Duodenal mucosa (tissue), 2 donors: ENCODE data around the gene GINS1.

ENCODE experiments used
- H3K27ac ChIP-seq: one replicate; pipeline ENCODE4 v1.7.0; 2013; ENCODE audit warnings: low read depth, low read length
- H3K27me3 ChIP-seq, 2 donors: one replicate each; pipeline ENCODE4 v1.7.0; 2013; ENCODE audit warnings: low read length in 2 of 2, control low read depth in 1 of 2; ENCODE audit not compliant: insufficient read depth in 2 of 2, control insufficient read depth in 1 of 2
- H3K36me3 ChIP-seq, 2 donors: one replicate each; pipeline ENCODE4 v1.7.0; 2013; ENCODE audit warnings: low read length in 2 of 2, control low read depth in 1 of 2; ENCODE audit not compliant: insufficient read depth in 2 of 2, control insufficient read depth in 1 of 2
- H3K4me1 ChIP-seq, 2 donors: one replicate each; pipeline ENCODE4 v1.7.0; 2013; ENCODE audit warnings: low read length in 2 of 2, control low read depth in 1 of 2; ENCODE audit not compliant: insufficient read depth in 2 of 2, control insufficient read depth in 1 of 2
- H3K4me3 ChIP-seq, 2 donors: one replicate each; pipeline ENCODE4 v1.7.0; 2013; ENCODE audit warnings: low read length in 2 of 2, low read depth in 1 of 2
- H3K9ac ChIP-seq, 2 donors: one replicate each; pipeline ENCODE4 v1.7.0; 2013; ENCODE audit warnings: low read length in 2 of 2, low read depth in 1 of 2
- H3K9me3 ChIP-seq, 2 donors: one replicate each; pipeline ENCODE4 v1.7.0; 2013; ENCODE audit warnings: low read length in 2 of 2, control low read depth in 1 of 2; ENCODE audit not compliant: control insufficient read depth in 1 of 2

The GINS1 gene

DNA sequence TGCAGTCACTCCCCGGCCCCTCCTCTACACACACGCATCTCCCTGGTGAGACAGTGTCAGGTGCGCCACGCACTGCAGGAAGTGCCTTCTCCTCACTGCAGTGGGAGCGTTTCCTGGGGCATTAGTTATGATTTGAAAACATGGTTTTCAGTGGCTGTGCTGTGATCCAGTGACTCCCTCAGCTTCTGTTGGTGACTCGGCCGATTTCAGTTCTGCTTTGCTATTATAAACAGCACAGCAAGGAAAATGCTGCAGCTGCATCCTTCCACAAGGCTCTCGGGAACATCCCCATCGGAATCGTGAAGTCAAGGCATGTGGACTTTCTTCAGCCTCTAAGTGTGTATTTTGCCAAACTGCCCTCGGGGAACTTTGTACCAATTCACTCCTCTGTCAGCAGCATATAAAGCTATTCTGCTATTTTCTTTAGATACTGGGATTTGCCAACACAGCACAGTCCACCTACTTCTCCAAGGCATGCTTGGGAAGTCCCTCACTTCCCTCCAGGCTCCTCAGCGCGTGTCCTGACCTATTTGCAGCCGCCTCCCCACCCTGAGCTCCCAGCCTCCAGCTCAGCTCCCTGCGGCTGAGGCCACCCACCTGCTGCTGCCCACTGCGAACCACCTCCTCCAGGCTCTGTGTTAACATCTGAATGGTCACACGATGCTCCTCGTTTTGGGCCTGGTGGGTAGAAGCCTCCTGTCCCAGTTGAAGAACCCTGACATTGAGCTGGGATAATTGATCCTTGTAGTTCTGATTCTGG lies 54.5 kb downstream of the GINS1 start:
- Histone ChIP-seq H3K36me3 (peaks cover 0 to 8% of the 10 kb centered on the region in 2 donors), H3K9me3 (no peaks in the 10 kb centered on the region), H3K4me1 (no peaks in the 10 kb centered on the region), H3K27me3 (no peaks in the 10 kb centered on the region), H3K27ac (no peak overlapping the region), H3K4me3 (no peak overlapping the region), H3K9ac (no peak overlapping the region)

DNA sequence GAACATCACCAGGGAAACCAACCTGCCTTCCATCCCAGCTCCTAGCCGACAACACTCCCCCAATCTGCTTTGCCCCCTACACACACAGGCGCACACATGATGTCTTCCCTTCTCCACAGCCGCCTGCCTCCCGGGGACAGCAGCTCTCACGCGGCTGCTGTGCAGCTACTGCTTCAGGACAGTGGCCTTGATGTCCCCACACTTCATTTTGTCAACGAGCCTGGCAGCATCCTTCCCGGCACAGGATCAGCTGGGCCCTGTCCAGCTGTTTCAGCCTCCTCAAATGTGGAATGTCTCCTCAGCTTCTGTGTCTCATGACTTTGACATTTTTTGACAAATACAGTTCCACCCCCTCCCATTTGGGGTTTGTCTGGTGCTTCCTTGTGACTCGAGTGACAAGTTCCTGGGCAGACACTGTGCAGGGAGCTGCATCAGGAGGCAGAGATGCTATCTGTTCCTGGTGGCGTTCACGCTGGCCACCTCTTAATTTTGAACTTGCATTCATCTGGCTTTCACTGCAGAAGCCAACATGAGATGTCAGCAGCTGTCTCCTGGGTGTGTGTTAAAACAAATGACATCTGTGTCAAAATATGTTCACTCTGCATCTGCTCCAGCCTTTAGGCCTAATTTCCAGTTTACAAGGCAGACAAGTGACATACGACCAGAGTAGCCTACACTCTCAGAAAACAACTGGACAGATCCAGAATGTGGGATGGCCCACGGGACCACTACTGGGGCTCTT lies 57.2 kb downstream of the GINS1 start:
- Histone ChIP-seq H3K9ac (no peak overlapping the region), H3K27me3 (no peaks in the 10 kb centered on the region), H3K4me3 (no peak overlapping the region), H3K36me3 (peaks cover 3 to 8% of the 10 kb centered on the region in 2 donors), H3K4me1 (no peaks in the 10 kb centered on the region), H3K27ac (no peak overlapping the region), H3K9me3 (no peaks in the 10 kb centered on the region)

DNA sequence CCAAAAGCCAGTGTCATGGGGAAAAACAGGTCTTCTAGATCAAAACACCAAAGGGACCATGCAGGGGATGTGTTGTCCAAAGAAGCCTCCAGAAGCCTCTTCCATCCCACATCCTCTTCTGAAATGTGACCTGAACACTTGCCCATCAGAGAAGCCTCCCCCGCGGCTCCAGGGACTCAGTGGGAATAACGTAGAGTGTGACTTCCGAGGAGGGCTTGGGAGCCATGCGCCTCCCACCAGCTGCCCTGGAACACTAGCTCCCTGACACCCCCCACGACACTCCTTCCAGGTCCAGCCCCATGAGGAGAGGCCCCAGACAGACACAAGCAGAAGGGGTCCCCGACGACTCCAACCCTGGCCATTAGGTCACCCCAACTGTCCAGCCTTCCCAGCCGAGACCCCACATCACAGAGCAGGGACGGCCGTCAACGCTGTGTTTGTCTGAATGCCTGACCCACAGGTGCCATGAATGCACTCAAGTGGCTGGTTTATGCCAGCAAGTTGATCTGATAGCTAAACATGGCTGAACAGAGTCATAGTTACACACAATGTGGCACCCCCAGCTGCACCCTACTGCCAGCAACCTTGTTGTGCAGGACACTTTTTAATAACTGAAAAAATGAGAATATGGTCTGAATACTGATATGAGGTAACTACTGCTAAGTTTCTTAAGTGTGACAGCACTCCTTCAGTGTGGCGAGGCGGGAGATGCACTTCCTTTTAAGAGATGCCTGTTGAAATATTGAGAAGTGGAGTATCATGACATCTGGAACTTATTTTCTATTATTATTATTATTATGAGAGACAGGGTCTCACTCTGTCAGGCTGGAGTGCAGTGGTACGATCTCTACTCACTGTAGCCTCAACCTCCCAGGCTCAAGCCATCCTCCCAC lies 58.0 kb downstream of the GINS1 start:
- peaks cover 4 to 8% of the 10 kb centered on the region in 2 donors for H3K36me3 ChIP-seq
- H3K27me3 ChIP-seq: no peaks in the 10 kb centered on the region
- H3K4me3 ChIP-seq: no peak overlapping the region
- H3K27ac ChIP-seq: no peak overlapping the region
- no peaks in the 10 kb centered on the region for H3K9me3 ChIP-seq
- no peaks in the 10 kb centered on the region for H3K4me1 ChIP-seq
- no peak overlapping the region for H3K9ac ChIP-seq

DNA sequence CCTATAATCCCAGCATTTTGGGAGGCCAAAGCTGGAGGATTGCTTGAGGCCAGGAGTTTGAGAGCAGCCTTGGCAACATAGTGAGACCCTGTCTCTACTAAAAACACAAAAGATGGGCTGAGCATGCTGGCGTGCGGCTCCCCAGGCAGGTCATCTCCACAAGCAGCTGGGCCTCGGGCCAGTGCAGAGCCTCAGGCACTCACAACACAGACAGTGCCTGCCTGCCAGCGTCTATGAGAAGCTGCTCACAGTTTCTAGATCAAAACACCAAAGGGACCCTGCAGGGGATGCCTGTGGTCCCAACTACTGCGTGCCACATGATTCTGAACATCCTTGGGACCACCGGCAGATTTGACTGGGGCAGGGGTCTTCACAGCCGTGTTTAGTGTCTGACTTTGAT lies 59.4 kb downstream of the GINS1 start:
- Histone ChIP-seq H3K4me3 (no peak overlapping the region), H3K36me3 (peaks cover under 1 to 4% of the 10 kb centered on the region in 2 donors), H3K9ac (no peak overlapping the region), H3K9me3 (no peaks in the 10 kb centered on the region), H3K4me1 (no peaks in the 10 kb centered on the region), H3K27ac (no peak overlapping the region), H3K27me3 (no peaks in the 10 kb centered on the region)

DNA sequence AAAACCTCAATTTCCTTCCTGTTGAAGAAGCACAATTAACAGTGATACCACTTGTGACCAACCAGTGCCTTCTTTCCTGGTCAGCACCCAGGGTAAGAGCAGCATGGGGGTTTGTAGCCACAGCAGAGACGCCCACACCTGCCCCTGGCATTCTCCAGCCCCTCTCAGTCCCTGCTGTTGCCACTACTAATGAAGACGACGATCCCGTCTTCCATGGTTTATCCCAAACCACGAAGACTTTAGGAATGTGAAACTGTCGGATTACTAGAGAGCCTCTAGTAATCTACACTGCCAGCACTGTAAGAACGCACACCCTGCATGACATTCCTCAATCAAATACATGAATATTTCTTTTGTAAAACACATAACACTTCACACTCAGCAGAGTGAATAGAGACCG lies 60.0 kb downstream of the GINS1 start:
- Histone ChIP-seq H3K9ac (no peak overlapping the region), H3K4me3 (no peak overlapping the region), H3K4me1 (no peaks in the 10 kb centered on the region), H3K27me3 (no peaks in the 10 kb centered on the region), H3K9me3 (no peaks in the 10 kb centered on the region), H3K27ac (no peak overlapping the region), H3K36me3 (peaks cover 0 to 4% of the 10 kb centered on the region in 2 donors)

DNA sequence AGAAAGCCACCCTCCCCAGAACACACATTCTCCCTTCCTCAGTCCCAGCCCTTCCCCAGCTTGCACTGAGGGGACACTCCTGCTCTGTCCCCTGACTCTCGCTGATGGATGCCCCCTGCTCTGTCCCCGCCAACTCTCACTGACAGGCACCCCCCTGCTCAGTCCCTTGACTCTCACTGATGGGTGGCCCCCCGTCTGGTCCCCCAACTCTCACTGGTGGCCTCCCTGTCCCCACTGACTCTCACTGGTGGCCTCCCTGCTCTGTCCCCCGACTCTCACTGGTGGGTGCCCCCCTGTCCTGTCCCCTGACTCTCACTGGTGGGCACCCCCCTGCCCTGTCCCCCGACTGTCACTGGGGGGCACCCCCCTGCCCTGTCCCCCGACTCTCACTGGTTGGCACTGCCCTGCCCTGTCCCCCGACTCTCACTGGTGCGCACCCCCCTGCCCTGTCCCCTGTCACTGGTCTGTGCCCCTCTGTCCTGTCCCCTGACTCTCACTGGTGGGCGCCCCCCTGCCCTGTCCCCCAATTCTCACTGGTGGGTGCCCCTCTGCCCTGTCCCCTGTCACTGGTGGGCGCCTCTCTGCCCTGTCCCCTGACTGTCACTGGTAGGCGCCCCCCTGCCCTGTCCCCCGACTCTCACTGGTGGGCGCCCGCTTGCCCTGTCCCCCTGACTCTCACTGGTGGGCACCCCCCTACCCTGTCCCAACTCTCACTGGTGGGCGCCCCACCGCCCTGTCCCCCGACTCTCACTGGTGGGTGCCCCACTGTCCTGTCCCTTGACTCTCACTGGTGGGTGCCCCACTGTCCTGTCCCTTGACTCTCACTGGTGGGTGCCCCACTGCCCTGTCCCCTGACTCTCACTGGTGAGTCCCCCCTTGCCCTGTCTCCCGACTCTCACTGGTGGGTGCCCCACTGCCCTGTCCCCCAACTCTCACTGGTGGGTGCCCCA lies 60.9 kb downstream of the GINS1 start:
- no peaks in the 10 kb centered on the region for H3K27me3 ChIP-seq
- no peak overlapping the region for H3K4me3 ChIP-seq
- H3K36me3 ChIP-seq: peaks cover 0 to 4% of the 10 kb centered on the region in 2 donors
- H3K9me3 ChIP-seq: no peaks in the 10 kb centered on the region
- no peak overlapping the region for H3K27ac ChIP-seq
- H3K4me1 ChIP-seq: no peaks in the 10 kb centered on the region
- no peak overlapping the region for H3K9ac ChIP-seq

DNA sequence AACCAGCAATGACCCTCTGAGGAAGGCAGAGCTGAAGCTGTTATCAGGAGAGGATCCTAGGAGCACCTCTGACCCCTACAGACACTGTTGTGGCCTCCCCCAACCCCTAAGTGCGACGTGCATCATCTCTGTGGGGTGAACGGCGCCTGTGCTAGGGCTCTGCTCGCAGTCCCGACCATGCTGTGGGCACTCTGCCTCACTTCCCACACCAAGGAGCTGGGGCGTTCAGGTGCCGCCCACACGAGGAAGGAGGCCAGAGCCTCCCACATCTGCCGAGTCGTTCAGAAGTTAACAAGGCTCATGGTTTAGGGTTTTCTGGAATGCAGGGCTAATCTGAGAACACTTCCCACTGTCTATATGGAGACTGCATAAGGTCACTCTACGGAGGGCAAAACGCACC lies 62.1 kb downstream of the GINS1 start:
- no peaks in the 10 kb centered on the region for H3K4me1 ChIP-seq
- H3K27ac ChIP-seq: no peak overlapping the region
- no peak overlapping the region for H3K4me3 ChIP-seq
- no peak overlapping the region for H3K9ac ChIP-seq
- no peaks in the 10 kb centered on the region for H3K9me3 ChIP-seq
- peaks cover 0 to 4% of the 10 kb centered on the region in 2 donors for H3K36me3 ChIP-seq
- H3K27me3 ChIP-seq: no peaks in the 10 kb centered on the region

DNA sequence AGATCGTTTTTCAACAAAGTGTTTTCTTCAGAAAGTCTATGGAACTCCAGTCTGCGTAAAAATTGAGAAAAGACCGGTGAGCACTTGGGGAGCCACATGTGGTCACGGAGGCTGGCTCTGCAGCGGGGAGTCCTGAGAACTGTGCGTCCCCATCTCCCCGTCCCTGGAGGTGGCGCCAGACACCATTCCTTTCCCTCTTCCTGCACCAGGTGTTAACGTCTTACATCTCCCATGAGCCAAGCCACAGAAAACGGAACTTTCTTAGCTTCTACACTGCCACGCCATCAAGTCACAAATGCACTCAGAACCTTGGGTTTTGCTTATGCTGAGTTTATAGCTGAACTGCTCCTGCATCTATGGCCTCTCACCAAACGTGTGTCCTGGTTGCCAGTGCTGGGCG lies 62.6 kb downstream of the GINS1 start:
- Histone ChIP-seq H3K4me1 (no peaks in the 10 kb centered on the region), H3K27me3 (no peaks in the 10 kb centered on the region), H3K9me3 (no peaks in the 10 kb centered on the region), H3K36me3 (peaks cover 0 to 4% of the 10 kb centered on the region in 2 donors), H3K4me3 (no peak overlapping the region), H3K9ac (no peak overlapping the region), H3K27ac (no peak overlapping the region)

DNA sequence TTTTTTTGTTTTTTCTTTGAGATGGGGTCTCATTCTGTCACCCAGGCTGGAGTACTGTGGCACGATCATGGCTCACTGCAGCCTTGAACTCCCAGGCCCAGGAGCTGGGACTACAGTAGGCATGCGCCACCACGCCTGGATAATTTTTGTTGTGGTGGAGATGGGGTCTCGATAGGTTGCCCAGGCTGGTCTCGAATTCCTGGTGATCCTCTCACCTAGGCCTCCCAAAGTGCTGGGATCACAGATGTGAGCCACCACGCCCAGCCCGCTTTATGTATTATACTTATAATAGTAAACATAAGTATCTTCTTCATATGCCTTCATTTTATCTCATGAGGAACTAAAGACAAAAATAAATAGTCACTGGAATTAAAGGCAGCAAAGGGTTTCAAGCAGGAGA lies 63.5 kb downstream of the GINS1 start:
- Histone ChIP-seq H3K27ac (no peak overlapping the region), H3K9ac (no peak overlapping the region), H3K27me3 (no peaks in the 10 kb centered on the region), H3K36me3 (peaks cover 0 to 4% of the 10 kb centered on the region in 2 donors), H3K4me3 (no peak overlapping the region), H3K4me1 (no peaks in the 10 kb centered on the region), H3K9me3 (no peaks in the 10 kb centered on the region)
